ENCODE measurements around the gene APOE. TPM values are rescaled to one million over a fixed set of nuclear protein-coding genes. Genes with fewer than 3 reads are reported as not detected.
A peak's percentile ranks its signal among the peaks of the same experiment; 100 is the strongest.

Gene APOE
- total and polyA plus RNA-seq, 7 donors: 63.5 to 326 (median 111) TPM

DNA sequence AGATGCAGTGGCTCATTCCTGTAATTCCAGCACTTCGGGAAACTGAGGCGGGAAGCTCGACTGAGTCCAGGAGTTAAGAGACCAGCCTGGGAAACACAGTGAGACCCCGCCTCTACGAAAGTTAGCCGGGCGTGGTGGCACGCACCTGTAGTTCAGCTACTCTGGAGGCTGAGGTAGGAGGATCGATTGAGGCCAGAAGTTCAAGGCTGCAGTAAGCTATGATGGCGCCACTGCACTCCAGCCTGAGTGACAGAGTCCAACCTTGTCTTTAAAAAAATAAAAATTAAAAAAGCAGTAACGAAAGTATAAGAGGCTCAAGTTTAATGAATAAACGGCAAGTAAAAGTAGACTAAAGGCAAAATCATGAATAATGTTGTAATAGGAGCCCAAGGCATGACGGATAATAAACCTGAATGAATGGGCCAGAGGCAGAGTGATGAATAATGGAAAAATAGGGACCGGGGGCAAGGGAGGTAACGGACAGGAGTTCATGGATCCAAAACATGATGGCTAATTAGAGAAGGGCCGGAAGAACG, 15.7 kb upstream of the APOE start:
- 42 to 58% methylated on average over 17 of the region's 17 CpGs for WGBS, 2 donors
- Histone ChIP-seq H3K4me1 (peaks cover 0 to 26% (median 24%) of the 10 kb centered on the region in 4 donors), H3K36me3 (peaks cover 17 to 59% (median 31%) of the 10 kb centered on the region in 4 donors), H3K27ac (peak overlapping the region; percentile 91 to 96 (median 94)), H3K27me3 (no peaks in the 10 kb centered on the region), H3K4me3 (peak overlapping the region; percentile 50 to 65 (median 58)), H3K9me3 (no peaks in the 10 kb centered on the region)
- DNase-seq: no peak
- intact Hi-C loops (cut with DNase I): loop anchor here (2.0 to 5.0 kb wide), 2 partner anchors 41 to 362 kb away; partner anchors contain the start of gene MARK4
- TF ChIP-seq POLR2A (IDR thresholded peaks at IDR 0.05): no peak
- TF ChIP-seq, protein P1, sequence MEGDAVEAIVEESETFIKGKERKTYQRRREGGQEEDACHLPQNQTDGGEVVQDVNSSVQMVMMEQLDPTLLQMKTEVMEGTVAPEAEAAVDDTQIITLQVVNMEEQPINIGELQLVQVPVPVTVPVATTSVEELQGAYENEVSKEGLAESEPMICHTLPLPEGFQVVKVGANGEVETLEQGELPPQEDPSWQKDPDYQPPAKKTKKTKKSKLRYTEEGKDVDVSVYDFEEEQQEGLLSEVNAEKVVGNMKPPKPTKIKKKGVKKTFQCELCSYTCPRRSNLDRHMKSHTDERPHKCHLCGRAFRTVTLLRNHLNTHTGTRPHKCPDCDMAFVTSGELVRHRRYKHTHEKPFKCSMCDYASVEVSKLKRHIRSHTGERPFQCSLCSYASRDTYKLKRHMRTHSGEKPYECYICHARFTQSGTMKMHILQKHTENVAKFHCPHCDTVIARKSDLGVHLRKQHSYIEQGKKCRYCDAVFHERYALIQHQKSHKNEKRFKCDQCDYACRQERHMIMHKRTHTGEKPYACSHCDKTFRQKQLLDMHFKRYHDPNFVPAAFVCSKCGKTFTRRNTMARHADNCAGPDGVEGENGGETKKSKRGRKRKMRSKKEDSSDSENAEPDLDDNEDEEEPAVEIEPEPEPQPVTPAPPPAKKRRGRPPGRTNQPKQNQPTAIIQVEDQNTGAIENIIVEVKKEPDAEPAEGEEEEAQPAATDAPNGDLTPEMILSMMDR (IDR thresholded peaks at IDR 0.05): no peak
- no peak for TF ChIP-seq EP300 (IDR thresholded peaks at IDR 0.05)
- no peak for TF ChIP-seq POLR2AphosphoS5 (IDR thresholded peaks at IDR 0.05)

DNA sequence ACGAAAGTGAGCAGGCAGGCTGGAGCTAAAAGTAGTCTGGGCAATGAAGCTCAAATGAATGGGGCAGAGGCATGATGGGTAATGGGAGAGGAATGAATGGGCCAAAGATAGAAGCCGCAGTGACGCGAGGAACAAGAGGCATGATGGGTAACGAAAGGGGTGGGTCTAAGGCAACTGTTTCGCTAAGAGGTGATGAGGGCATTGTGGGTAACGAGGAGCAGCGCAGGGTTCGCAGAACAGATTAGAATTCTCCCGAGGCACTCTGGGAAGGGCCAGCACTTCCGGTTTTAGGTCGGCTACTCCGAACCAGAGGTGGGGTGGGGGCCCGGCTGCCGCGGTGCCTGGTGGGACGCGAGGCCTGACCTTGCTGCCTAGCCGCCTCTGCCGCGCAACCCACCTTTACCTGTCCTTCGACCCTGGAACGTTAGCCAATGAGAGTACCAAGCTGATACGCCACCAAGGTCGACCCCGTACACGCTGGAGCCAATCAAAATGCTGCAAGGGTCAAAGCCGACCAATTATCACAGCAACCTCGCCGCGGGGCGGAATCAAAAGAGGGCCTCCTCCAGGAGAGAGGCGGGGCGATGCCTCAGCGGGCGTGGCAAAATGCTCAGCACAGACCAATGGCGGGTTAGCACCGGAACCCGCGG, 15.1 kb upstream of the APOE start:
- WGBS, 2 donors: 0% methylated on average over 40 of the region's 40 CpGs
- Histone ChIP-seq H3K27ac (peak overlapping the region; percentile 91 to 96 (median 94)), H3K4me3 (peak overlapping the region; percentile 50 to 65 (median 58)), H3K36me3 (peaks cover 22 to 63% (median 36%) of the 10 kb centered on the region in 4 donors), H3K9me3 (no peaks in the 10 kb centered on the region), H3K4me1 (peaks cover 0 to 26% (median 24%) of the 10 kb centered on the region in 4 donors), H3K27me3 (no peaks in the 10 kb centered on the region)
- TF ChIP-seq EP300 (IDR thresholded peaks at IDR 0.05): peak in 1 of 4 donors; percentile 75
- TF ChIP-seq, protein P1 (IDR thresholded peaks at IDR 0.05): no peak
- TF ChIP-seq POLR2AphosphoS5 (IDR thresholded peaks at IDR 0.05): peak in 3 of 4 donors; percentile 64 to 83 (median 78)
- no peak for DNase-seq
- intact Hi-C loops (cut with DNase I): loop anchor here (2.0 to 5.0 kb wide), 2 partner anchors 42 to 362 kb away; partner anchors contain the start of gene MARK4

DNA sequence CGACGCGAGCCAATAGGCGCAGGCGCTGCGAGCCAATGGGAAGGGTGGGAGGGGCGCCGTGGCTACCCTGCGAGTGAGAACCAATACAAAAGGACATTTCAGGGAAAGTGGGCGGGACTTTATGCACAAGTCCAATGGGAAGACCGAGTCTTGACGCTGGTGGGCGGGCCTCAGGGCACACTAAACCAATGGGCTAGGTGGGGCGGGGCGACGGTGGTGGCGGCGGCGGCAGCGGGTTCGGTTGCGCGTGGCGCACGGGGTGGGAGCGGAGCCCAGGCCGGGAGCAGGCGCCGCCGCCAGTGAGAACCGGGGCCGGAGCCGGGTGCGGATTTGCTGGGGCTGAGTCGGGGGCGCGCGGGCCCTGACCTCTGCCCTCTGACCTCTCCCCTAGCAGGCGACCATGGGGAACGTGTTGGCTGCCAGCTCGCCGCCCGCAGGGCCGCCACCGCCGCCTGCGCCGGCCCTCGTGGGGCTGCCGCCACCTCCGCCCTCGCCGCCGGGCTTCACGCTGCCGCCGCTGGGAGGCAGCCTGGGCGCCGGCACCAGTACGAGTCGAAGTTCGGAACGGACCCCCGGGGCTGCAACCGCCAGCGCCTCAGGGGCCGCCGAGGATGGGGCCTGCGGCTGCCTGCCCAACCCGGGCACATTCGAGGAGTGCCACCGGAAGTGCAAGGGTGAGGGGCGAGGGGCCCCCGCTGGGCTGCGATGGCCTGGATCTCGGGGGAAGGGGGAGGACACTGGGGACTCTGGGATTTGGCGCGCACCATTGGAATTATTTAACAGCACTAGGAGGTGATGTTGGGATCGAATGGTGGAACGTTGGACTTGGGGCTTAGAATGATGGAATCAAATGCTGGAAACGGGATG, 14.3 kb upstream of the APOE start, which contains the start of gene TOMM40:
TOMM40 (plus strand) TSS at position 239 of the 867 bp plus-strand sequence; CDS start at position 401, 162 bp downstream.
- peaks cover 0 to 26% (median 24%) of the 10 kb centered on the region in 4 donors for H3K4me1 ChIP-seq
- peaks cover 30 to 64% (median 41%) of the 10 kb centered on the region in 4 donors for H3K36me3 ChIP-seq
- TF ChIP-seq, protein P1 (IDR thresholded peaks at IDR 0.05): no peak
- TF ChIP-seq POLR2A (IDR thresholded peaks at IDR 0.05) (no peak), EP300 (IDR thresholded peaks at IDR 0.05) (no peak), POLR2AphosphoS5 (IDR thresholded peaks at IDR 0.05) (peak in 2 of 4 donors; percentile 70 to 79)
- H3K27ac ChIP-seq: peak within 1 kb of the TSS; percentile 91 to 96 (median 94)
- 0 to 1% methylated on average over 81 of the region's 81 CpGs for WGBS, 2 donors
- peak within 1 kb of the TSS; percentile 50 to 99 (median 94) for H3K4me3 ChIP-seq
- DNase-seq: peak; percentile 100
- H3K27me3 ChIP-seq: no peaks in the 10 kb centered on the region
- H3K9me3 ChIP-seq: no peaks in the 10 kb centered on the region
- intact Hi-C loops (cut with DNase I): loop anchor here (2.0 to 5.0 kb wide), 2 partner anchors 42 to 361 kb away; partner anchors contain the start of gene MARK4

DNA sequence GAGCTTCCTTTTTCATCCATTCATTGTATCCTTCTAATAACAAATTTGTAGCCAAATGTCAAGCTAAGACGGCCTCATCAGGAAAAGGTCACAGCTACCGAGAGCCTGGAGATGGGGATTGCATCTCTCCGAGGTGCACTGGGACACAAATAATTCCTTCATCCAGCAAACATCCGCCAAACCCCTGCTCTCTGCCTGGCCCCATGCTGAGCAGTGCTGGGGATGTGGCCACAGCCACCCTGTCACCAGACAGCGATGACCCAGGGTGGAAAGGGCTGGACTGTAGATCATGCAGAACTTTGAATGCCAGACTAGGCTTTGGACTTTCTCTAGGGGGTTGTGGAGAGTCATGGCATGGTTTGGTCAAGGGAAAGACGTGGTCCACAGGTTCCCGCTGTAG, 12.7 kb upstream of the APOE start:
- intact Hi-C loops (cut with DNase I): loop anchor here (5.0 kb wide), 1 partner anchor 359 kb away; the partner anchor contains the start of gene MARK4
- no peak for DNase-seq
- Histone ChIP-seq H3K9me3 (no peaks in the 10 kb centered on the region), H3K27ac (no peak overlapping the region), H3K4me3 (no peak overlapping the region), H3K4me1 (peaks cover 0 to 26% (median 24%) of the 10 kb centered on the region in 4 donors), H3K27me3 (no peaks in the 10 kb centered on the region), H3K36me3 (peaks cover 35 to 64% (median 46%) of the 10 kb centered on the region in 4 donors)
- 90 to 93% methylated on average over 7 of the region's 7 CpGs for WGBS, 2 donors
- TF ChIP-seq EP300 (IDR thresholded peaks at IDR 0.05) (no peak), POLR2A (IDR thresholded peaks at IDR 0.05) (no peak), POLR2AphosphoS5 (IDR thresholded peaks at IDR 0.05) (no peak)
- TF ChIP-seq, protein P1 (IDR thresholded peaks at IDR 0.05): no peak
